Suppressor macrophage (primary cell): ENCODE measurements around the gene CDC42EP5.
A peak's percentile ranks its signal among the peaks of the same experiment; 100 is the strongest.
"Not testable (repeated sequence)": the region's sequence is repeated elsewhere in the genome, so short reads cannot be mapped to it uniquely, and the experiment has no call there.

ENCODE experiments used
- DNase-seq, 4 experiments: peaks; one replicate each; pipeline ENCODE4 v3.0.0-alpha.2; 2020 to 2022

The CDC42EP5 gene

GRCh38 chr19:54448040-54448773 lies 24.9 kb downstream of the CDC42EP5 start:
- DNase-seq: peak; percentile 67 to 75 (median 71)

GRCh38 chr19:54446349-54446748 lies 26.7 kb downstream of the CDC42EP5 start:
- not testable (repeated sequence) for DNase-seq

- DNase-seq: no peak
Measured at GRCh38 chr19:54444737-54445136, 28.4 kb downstream of the CDC42EP5 start.

DNA sequence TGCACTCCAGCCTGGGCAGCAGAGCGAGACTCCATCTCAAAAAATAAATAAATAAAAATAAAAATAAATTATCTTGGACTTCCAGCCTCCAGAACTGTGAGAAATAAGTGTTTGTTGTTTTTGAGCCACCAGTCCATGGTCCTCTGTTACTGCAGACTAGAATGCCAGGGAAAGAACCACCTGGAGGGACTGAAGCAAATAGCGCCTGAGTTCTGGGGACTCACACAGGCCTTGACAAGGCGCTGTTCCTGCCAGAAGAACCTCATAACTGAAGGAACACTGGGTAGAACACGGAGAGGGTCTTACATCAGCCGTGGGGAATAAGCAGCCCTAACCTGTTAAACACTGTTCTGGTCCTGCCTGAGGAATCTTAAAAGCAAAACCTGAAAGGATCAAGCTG lies 32.5 kb downstream of the CDC42EP5 start:
- no peak for DNase-seq

DNA sequence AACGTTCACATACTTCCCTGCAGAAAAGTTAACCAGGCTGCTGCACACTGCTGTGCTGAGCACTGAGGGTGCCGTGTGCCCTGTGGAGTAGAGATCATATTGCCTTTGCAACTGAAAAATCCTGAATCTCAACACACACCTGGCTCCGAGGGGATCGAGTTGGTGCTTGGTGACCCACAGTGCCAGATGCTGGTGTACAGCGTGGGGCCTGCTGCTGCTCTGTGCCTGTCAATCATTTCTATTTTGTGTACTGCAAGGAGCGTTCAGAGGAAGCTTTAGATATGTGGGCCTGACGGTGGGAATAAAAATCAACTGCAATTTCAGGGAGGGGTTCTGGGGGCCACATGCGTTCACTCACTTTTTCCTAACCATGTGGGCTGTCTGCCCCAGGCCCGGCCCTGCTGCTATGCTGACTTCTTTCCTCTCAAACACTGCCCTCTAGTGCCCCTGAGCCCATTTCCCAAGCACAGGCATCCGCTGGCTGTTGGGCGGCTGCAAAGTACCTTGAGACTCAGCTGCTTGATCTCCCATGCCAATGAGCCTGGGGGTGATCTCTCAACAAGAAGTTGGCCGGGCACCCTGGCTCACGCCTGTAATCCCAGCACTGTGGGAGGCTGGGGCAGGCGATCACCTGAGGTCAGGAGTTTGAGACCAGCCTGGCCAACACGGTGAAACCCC lies 33.8 kb downstream of the CDC42EP5 start:
- peak; percentile 37 to 55 (median 44) for DNase-seq

DNA sequence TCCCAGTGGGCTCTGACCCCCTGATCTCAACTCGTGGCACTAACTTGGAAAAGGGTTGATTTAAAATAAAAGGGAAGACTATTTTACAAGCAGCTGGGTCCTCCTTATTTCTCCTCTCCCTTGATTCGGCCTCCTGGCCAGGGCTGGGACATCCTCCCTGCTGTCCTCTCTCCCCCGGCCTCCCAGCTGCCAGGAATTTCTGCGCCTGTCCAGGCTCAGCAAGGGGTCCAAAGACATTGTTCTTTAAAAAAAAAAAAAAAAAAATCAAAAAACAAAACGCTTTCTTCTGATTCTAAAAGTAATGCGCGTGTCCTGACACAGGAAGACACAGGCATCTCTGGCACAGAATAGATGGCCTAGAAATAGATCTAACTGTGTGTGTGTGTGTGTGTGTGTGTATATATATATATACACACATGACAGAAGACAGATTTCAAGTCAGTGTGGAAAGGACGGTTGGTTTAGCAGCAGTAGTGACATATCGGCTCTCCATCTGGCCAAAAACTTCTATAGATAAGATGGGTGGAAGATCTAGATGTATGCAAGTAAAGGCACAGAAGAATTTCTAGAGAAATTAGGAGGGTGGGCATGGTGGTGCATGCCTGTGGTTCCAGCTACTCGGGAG lies 36.4 kb downstream of the CDC42EP5 start:
- no peak for DNase-seq

DNA sequence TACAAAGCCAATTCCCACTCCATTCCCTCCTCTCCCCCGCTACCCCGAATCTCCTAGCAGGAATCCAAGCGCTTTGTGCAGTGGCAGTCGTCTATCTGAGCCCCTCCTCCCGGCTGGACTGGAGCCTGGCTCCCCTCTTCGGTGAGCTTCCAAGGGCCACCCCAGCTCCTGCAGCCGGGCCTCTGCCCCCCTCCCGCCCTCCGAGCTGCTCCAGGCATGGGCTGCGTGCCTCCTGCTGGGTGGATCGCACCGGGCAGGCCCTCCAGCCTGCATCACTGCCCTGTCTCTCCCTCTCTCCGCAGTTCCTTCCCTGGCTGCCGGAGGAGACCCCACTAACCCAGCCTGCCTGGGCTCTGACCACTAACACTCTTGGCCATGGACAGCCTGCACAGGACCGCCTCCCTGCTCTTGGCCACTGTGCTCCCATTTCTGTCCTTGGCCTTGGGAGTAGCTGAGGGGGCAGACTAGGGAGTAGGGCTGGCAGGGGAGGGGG lies 37.0 kb downstream of the CDC42EP5 start:
- no peak for DNase-seq

DNA sequence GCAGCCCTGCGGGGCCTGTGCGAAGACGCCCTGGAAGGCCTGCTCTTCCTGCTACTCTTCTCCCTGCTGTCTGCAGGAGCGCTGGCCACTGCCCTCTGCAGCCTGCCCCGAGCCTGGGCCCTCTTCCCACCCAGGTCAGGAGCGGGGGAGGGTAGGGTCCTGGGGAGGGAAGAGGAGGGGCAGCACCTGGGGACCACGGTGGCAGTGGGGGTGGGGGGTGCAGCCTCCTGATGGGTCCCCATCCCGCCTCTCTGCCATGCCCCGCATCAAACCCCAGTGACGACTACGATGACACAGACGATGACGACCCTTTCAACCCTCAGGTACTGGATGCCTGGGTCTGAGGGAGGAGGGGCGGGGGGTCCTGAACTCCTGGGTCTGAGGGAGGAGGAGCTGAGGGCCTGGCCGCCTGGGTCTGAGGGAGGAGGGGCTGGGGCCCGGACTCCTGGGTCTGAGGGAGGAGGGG lies 37.5 kb downstream of the CDC42EP5 start:
- DNase-seq: no peak

GRCh38 chr19:54434873-54435214 lies 38.3 kb downstream of the CDC42EP5 start:
- DNase-seq: no peak

DNA sequence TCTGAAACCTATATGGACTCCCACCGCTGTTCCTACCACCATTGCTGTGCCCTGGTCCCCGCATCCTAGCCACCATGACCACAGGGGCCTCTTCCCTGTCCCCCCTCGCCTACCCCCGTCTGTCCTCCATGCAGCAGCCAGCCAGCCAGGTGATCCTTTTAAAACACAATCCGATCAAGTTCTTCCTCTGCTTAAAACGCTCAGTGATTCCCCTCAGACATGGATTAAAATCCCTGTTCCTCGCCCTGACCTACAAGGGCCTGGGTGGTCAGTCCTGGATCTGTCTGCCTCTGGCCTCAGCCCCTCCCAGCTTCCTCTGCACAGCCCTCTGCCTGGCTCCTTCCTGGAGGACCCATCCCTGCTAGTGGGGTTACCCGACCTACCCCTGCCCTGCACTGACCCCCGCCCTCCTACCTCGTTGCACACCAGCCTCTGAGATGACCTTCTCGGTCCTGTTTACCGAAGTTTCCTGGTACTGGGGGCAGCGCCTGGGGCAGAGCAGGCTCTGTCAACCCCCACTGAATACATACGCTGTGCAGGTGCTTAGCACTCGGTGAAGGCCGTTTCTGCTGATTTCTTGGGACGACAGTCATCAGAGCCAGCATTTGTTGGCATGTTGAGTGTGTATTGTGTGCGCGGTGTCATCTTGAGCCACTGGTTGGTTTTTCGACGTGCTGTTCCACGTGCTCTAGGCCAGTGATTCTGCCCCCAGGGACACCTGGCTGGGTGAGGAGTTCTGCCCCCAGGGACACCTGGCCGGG lies 38.8 kb downstream of the CDC42EP5 start:
- DNase-seq: no peak

DNA sequence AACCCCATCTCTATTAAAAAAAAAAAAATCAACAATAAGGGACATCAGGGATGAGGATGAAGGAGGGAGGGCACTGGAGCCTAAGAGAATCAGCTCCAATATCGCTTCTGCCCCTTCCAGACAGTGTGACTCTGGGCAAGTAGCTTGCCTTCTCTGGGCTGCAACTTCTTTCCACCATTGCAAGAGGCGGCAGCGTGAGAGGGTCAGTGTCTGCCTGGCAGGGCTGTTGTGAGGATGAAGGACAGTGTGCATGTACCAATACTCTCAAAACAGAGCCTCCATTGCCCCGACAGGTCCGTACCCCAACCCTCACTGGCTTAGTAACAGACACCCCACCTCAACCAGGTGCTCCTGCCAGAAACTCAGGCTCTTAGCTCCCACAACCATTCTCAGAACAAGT lies 39.4 kb downstream of the CDC42EP5 start:
- no peak for DNase-seq

DNA sequence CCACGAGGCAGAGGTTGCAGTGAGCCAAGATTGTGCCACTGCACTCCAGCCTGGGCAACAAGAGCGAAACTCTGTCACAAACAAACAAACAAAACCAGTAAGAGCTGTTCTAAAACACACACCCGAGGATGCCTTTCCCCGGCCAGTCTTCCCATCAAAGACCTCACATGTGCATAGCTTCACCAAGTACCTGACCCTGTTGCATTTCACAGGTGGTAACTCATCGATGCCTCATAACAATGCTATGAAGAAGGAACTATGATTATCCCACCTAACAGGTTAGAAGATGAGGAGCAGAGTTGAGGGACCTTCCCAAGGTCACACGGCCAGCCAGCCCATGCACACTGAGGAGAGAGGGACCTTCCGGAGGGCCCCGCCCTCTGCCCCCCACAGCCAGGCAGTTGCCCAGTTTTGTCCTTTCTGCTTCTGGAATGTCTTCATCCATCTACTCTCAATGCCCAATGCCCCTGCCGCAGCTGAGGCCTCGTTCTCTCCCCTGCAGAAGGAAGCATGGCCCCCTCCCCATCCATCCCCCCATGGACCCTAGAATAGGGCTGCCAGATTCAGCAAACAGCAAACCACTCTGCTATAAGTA lies 40.9 kb downstream of the CDC42EP5 start:
- DNase-seq: no peak

DNA sequence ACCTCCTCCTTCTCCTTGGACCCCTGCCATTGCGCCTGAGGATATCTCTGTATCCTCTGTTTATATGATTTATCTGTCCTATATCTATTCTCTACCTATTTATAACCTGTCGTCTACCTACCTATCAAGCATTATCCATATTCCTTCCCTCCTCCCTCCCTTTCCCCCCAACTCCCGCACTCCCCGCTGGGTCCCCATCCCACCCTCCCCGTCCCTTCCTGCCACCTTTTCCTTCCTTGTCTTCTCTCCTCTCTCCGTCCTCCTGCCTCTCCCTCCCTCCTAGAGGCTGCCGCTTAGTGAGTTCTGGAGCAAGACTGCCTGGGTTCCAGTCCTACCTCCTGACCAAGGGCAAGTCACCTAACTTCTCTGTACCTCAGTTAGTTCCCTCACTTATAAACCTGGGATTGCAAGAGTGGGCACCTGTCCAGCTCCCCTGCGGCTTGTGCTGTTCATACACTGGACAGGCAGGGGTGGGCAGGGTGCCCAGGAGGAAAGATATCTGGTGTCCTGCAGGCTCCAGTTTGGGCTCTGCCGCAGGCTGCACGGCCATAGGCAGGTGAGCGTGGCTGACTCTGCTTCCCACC lies 41.7 kb downstream of the CDC42EP5 start:
- DNase-seq: no peak

- DNase-seq: peak; percentile 38 to 70 (median 56)
Measured at GRCh38 chr19:54430306-54431254, 42.5 kb downstream of the CDC42EP5 start.

DNA sequence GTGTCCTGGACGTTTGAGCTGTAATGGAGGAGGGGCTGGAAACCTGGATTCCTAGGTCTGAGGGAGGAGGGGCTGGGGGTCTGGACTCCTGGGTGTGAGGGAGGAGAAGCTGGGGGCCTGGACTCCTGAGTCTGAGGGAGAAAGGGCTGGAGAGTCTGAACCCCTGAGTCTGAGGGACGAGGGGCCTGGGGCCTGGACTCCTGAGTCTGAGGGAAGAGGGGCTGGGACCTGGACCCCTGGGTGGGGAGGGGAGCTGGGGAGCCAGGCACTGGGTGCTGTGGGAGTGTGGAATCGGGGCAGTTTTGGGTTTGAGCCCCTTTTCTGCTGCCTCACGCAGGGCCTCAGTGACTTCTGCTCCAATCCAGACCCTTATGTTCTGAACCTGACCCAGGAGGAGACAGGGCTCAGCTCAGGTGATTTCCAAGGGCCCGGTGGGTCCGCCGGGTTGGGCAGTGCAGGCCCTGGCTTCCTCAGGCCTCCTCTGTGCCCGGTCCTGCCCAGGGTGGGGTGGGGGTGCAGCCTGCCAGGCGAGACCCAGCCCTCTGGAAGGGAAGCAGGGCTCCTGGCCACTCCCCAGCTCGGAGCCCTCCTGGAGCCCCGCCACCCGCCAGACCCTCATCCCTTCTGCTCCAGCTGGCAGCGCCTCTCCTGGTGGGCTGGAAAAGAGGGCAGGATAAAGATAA lies 43.4 kb downstream of the CDC42EP5 start:
- no peak for DNase-seq

- no peak for DNase-seq
Measured at GRCh38 chr19:54429176-54429495, 44.0 kb downstream of the CDC42EP5 start.

DNA sequence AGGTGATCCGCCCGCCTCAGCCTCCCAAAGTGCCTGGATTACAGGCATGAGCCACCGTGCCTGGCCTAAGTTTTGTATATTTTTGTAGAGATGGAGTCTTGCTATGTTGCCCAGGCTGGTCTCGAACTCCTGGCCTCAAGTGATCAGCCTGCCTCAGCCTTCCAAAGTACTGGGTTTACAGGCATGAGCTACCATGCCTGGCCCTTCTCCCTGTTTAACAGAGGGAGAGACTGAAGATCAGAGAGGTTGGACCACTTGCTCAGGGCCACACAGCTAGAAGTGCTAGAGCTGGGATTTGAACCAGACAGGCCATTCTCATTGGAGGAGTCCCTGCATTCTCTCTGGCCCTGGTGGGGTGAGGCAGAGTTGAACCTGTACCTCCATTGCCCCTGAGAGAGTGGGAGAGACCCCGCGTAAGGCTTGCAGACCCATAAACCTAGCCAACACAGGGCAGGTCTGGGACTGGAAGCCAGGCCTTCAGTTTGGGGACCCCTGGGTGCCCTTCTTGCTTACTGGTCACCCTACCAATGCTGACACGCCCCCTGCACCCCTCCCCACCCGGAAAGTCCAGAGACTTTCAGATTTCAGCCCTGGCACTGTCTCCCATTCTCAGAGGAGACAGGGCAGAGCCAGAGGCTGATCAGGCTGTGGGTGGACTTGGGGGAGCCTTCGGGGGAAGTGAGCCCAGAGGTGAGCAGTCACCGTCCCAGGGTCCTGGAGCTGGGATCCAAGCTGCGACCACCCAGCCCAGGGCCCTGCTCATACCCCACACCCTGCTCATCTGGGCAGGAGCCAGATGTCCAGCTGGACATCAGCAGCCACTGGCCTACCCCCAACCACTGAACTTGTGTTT lies 44.5 kb downstream of the CDC42EP5 start:
- no peak for DNase-seq

GRCh38 chr19:54427586-54427985 lies 45.5 kb downstream of the CDC42EP5 start:
- DNase-seq: no peak

GRCh38 chr19:54426291-54426931 lies 46.7 kb downstream of the CDC42EP5 start:
- DNase-seq: no peak
